HepG2 (cell line): Measurements from ENCODE around the gene SLC25A10. TPM values are rescaled to one million over a fixed set of nuclear protein-coding genes. Genes with fewer than 3 reads are reported as not detected.
"Not testable (repeated sequence)": the region's sequence is repeated elsewhere in the genome, so short reads cannot be mapped to it uniquely, and the experiment has no call there.

Experiments used
- ATAC-seq: fragments of 200-7000 bp; cut with Tn5 transposase; 3 replicates; pipeline ENCODE4 v1.9.1; 2020; ENCODE audit warnings: mild to moderate bottlenecking, moderate library complexity
- BruUV-seq: library from RNA; stranded (reverse); fragments of 400-500 nt; replicated peaks from 2 replicates; lab custom pipeline; 2021; lab: Mats Ljungman, UMichigan
- CTCF ChIA-PET: fragments of 300-600 bp; formaldehyde crosslinking; extraction: SDS; loops from one replicate; lab custom pipeline; 2021; ENCODE audit warnings: low total read pairs, inconsistent platforms, low intra/inter-chr PET ratio; lab: Yijun Ruan, JAX
- POLR2A ChIA-PET: fragments of 350-600 bp; sonication (Branson Sonifier 250); formaldehyde crosslinking; loops from one replicate; lab custom pipeline; 2020; ENCODE audit warnings: antibody characterized with exemption, inconsistent platforms; lab: Yijun Ruan, JAX
- DNase-seq: peaks from one replicate; pipeline ENCODE4 v3.0.0-alpha.2; 2015; ENCODE audit warnings: low spot score
- FAIRE-seq: peaks from 3 replicates; lab custom pipeline; 2011; peaks lifted over from hg19 to GRCh38; lab: Jason Lieb, UNC
- H2AFZ ChIP-seq: one replicate; pipeline ENCODE4 v1.6.1; 2011; ENCODE audit warnings: low read length, inconsistent platforms
- H3K27ac ChIP-seq: fragments of 300-600 bp; 3 replicates; pipeline ENCODE4 v1.8.0; 2011; ENCODE audit warnings: mixed run types, mild to moderate bottlenecking, mixed read lengths, low read length, inconsistent platforms; ENCODE audit not compliant: insufficient read depth; ENCODE audit errors: extremely low read length
- H3K27me3 ChIP-seq, 2 experiments: fragments of 200-600 bp in 1 of 2; 2 replicates in 1 of 2; 3 replicates in 1 of 2; pipeline versions ENCODE4 v1.6.0 to v1.8.0; 2011; ENCODE audit warnings: low read length in 2 of 2, mild to moderate bottlenecking in 2 of 2, moderate library complexity in 2 of 2, inconsistent platforms in 1 of 2; ENCODE audit not compliant: insufficient read depth in 2 of 2, control insufficient read depth in 1 of 2
- H3K36me3 ChIP-seq, 2 experiments: fragments of 200-600 bp in 1 of 2; replicated peaks in 1 of 2; 2 replicates in 1 of 2; 3 replicates in 1 of 2; pipeline versions ENCODE4 v1.5.1 to v1.8.0; 2011; ENCODE audit warnings: low read length in 2 of 2, inconsistent platforms in 1 of 2; ENCODE audit not compliant: insufficient read depth in 2 of 2, control insufficient read depth in 1 of 2
- H3K4me1 ChIP-seq: 2 replicates; pipeline ENCODE4 v1.5.1; 2012; ENCODE audit warnings: low read length, inconsistent platforms; ENCODE audit not compliant: insufficient read depth
- H3K4me2 ChIP-seq: 2 replicates; pipeline ENCODE4 v1.6.0; 2011; ENCODE audit warnings: low read depth, low read length, inconsistent platforms
- H3K4me3 ChIP-seq, 3 experiments: fragments of 200-600 bp in 1 of 3; sonication (generic), shearing (Covaris generic) in 1 of 3; replicated peaks in 1 of 3; 2 replicates each; pipeline ENCODE4 v1.5.1; 2011 to 2016; ENCODE audit warnings: low read length in 3 of 3, inconsistent platforms in 2 of 3, low read depth in 2 of 3, mild to moderate bottlenecking in 2 of 3, control low read depth in 1 of 3, mixed read lengths in 1 of 3; ENCODE audit not compliant: insufficient read depth in 1 of 3
- H3K79me2 ChIP-seq: one replicate; pipeline ENCODE4 v1.6.1; 2011; ENCODE audit warnings: low read length, inconsistent platforms; ENCODE audit not compliant: insufficient read depth
- H3K9ac ChIP-seq: 2 replicates; pipeline ENCODE4 v1.6.0; 2011; ENCODE audit warnings: mild to moderate bottlenecking, low read depth, low read length, inconsistent platforms; ENCODE audit not compliant: insufficient read depth
- H3K9me3 ChIP-seq: 2 replicates; pipeline ENCODE4 v1.5.1; 2012; ENCODE audit warnings: mild to moderate bottlenecking, low read length
- H4K20me1 ChIP-seq: 2 replicates; pipeline ENCODE4 v1.6.0; 2011; ENCODE audit warnings: inconsistent platforms, mild to moderate bottlenecking, low read length, moderate library complexity; ENCODE audit not compliant: insufficient read depth
- BCL3 ChIP-seq: sonication (generic); formaldehyde crosslinking; IDR thresholded peaks from 2 replicates; pipeline ENCODE4 v1.5.1; 2020; ENCODE audit warnings: mild to moderate bottlenecking, missing genetic modification reagents, moderate library complexity
- FOXA1 ChIP-seq, 2 experiments: fragments of 450-650 bp in 1 of 2; sonication (generic) in 1 of 2; formaldehyde crosslinking in 1 of 2; IDR thresholded peaks; 2 replicates each; pipeline versions ENCODE4 v1.4.0 to v1.6.1; 2016 to 2020; ENCODE audit warnings: missing genetic modification reagents in 1 of 2
- FOXA3 ChIP-seq: IDR thresholded peaks from 2 replicates; pipeline ENCODE4 v1.6.1; 2016; ENCODE audit warnings: missing genetic modification reagents, missing compliant biosample characterization
- HMGXB4 ChIP-seq, 2 experiments: sonication (generic) in 1 of 2; formaldehyde crosslinking in 1 of 2; IDR thresholded peaks; 2 replicates each; pipeline versions ENCODE4 v1.4.0 to v1.6.1; 2018 to 2020; ENCODE audit warnings: missing genetic modification reagents in 2 of 2, borderline replicate concordance in 1 of 2, low read depth in 1 of 2, mild to moderate bottlenecking in 1 of 2, missing biosample characterization in 1 of 2
- ZBTB38 ChIP-seq: sonication (generic); formaldehyde crosslinking; IDR thresholded peaks from 2 replicates; pipeline ENCODE4 v1.5.1; 2020; ENCODE audit warnings: mild to moderate bottlenecking, missing genetic modification reagents
- ZNF792 ChIP-seq: IDR thresholded peaks from 2 replicates; pipeline ENCODE4 v1.6.1; 2016
- WGBS: methylation state at CpG from one replicate; pipeline ENCODE4 v1.1.6; 2017; ENCODE audit warnings: low lambda C conversion rate; 5-methylcytosine and 5-hydroxymethylcytosine counted together
- in situ Hi-C: cut with HindIII; loops from 2 replicates; pipeline ENCODE4 v1.10.0; 2017; ENCODE audit warnings: low pct_unique_long_range_greater_than_20kb; ENCODE audit not compliant: extremely low pct_ligation_motif_present
- intact Hi-C: fragments of 100-400 bp; cut with micrococcal nuclease; formaldehyde crosslinking; loops from one replicate; pipeline ENCODE4 v1.10.0; 2022; ENCODE audit not compliant: unreplicated experiment
- polyA plus RNA-seq, 8 experiments: library from polyadenylated mRNA; depleted of rRNA in 3 of 8; stranded (reverse) in 7 of 8; unstranded in 1 of 8; fragments of >200 nt; fragmentation: Illumina TruSeq in 4 of 8; extraction: Trizol in 4 of 8; gene quantifications; 2 replicates each; pipeline versions ENCODE4 v1.2.1 to v1.2.3, GENCODE V29; 2011 to 2016; ENCODE audit warnings: low read depth in 4 of 8, missing spikeins in 1 of 8, mixed read lengths in 1 of 8; ENCODE audit not compliant: insufficient read depth in 1 of 8
- total RNA-seq, 5 experiments: library from RNA; depleted of rRNA; stranded (reverse); fragments of >200 nt; fragmentation: Illumina TruSeq; extraction: Trizol; gene quantifications; 2 replicates each; pipeline ENCODE4 v1.2.3, GENCODE V29; 2016; ENCODE audit warnings: low read depth in 1 of 5
- TF ChIP-seq, protein P1 (sequence below): sonication (generic); formaldehyde crosslinking; IDR thresholded peaks from 2 replicates; pipeline ENCODE4 v1.5.1; 2020; ENCODE audit warnings: mild to moderate bottlenecking, missing genetic modification reagents, moderate library complexity
- TF ChIP-seq, protein P2 (sequence below): sonication (generic); formaldehyde crosslinking; IDR thresholded peaks from 2 replicates; pipeline ENCODE4 v1.5.0; 2020; ENCODE audit warnings: mild to moderate bottlenecking, missing genetic modification reagents, moderate library complexity
- TF ChIP-seq, protein P3 (sequence below): sonication (generic); formaldehyde crosslinking; IDR thresholded peaks from 2 replicates; pipeline ENCODE4 v1.4.0; 2020; ENCODE audit warnings: missing genetic modification reagents

Gene SLC25A10
- total and polyA plus RNA-seq, 2 of the 13 experiments (the other 11 are each of a cell fraction or from before 2014, with no cell fraction given), result 46.5 to 140 TPM

DNA sequence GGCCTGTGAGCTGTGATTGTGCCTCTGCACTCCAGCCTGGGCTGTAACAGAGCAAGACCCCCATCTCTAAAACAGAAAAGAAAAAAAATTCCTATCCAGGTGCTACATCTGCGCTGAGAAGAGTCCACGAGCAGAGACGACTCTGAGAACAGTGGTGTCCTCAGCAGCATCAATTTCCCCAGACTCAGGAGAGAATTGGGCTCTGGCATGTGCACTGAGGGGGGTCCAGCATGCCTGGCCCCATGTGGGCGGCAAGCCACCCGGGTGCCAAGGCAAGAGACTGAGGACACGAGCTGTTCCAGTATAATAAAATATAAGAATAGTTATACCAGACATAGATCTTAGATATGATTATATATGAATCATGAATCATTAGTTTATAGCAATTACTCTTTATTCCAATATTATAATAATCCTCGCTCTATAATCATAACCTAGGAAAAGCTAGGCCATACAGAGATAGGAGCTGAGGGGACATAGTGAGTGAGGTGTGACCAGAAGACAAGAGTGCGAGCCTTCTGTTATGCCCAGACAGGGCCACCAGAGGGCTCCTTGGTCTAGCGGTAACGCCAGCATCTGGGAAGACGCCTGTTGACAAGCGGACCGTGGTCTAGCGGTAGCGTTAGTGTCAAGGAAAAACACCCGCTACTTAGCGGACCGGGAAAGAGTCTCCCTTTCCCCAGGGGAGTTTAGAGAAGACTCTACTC lies 36.4 kb upstream of the SLC25A10 start:
- peak; percentile 42 for FAIRE-seq
- intact Hi-C loops; TF ChIP-seq FOXA1 (IDR thresholded peaks at IDR 0.05): not testable (repeated sequence)
- POLR2A ChIA-PET, result interaction anchor here (1.0 to 3.8 kb wide), 4 partner anchors 9 to 37 kb away, joined by 3 to 13 read pairs (median 6); partner anchors contain the start of genes CCDC137, MRPL12, OXLD1 and SLC25A10
- TF ChIP-seq ZBTB38 (CRISPR knock-in tag) (peak; percentile 45; the same call in 1 of the 2 replicates), ZNF792 (CRISPR knock-in tag) (0 out of 2 replicates have a peak, but pooled peaks have one; percentile 33), HMGXB4 (CRISPR knock-in tag; IDR thresholded peaks at IDR 0.05; ENCODE audit: borderline replicate concordance in 1 of 2, low read depth in 1 of 2) (peak in 1 of 2 experiments; percentile 60; a peak in 1 of 4 replicates), BCL3 (CRISPR knock-in tag) (0 out of 2 replicates have a peak, but pooled peaks have one; percentile 24), FOXA3 (peak; percentile 78), FOXA1 (CRISPR knock-in tag; IDR thresholded peaks at IDR 0.05) (peak; percentile 74)
- TF ChIP-seq, protein P1, sequence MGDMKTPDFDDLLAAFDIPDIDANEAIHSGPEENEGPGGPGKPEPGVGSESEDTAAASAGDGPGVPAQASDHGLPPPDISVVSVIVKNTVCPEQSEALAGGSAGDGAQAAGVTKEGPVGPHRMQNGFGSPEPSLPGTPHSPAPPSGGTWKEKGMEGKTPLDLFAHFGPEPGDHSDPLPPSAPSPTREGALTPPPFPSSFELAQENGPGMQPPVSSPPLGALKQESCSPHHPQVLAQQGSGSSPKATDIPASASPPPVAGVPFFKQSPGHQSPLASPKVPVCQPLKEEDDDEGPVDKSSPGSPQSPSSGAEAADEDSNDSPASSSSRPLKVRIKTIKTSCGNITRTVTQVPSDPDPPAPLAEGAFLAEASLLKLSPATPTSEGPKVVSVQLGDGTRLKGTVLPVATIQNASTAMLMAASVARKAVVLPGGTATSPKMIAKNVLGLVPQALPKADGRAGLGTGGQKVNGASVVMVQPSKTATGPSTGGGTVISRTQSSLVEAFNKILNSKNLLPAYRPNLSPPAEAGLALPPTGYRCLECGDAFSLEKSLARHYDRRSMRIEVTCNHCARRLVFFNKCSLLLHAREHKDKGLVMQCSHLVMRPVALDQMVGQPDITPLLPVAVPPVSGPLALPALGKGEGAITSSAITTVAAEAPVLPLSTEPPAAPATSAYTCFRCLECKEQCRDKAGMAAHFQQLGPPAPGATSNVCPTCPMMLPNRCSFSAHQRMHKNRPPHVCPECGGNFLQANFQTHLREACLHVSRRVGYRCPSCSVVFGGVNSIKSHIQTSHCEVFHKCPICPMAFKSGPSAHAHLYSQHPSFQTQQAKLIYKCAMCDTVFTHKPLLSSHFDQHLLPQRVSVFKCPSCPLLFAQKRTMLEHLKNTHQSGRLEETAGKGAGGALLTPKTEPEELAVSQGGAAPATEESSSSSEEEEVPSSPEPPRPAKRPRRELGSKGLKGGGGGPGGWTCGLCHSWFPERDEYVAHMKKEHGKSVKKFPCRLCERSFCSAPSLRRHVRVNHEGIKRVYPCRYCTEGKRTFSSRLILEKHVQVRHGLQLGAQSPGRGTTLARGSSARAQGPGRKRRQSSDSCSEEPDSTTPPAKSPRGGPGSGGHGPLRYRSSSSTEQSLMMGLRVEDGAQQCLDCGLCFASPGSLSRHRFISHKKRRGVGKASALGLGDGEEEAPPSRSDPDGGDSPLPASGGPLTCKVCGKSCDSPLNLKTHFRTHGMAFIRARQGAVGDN, result 0 out of 2 replicates have a peak, but pooled peaks have one; percentile 8
- TF ChIP-seq, protein P2, sequence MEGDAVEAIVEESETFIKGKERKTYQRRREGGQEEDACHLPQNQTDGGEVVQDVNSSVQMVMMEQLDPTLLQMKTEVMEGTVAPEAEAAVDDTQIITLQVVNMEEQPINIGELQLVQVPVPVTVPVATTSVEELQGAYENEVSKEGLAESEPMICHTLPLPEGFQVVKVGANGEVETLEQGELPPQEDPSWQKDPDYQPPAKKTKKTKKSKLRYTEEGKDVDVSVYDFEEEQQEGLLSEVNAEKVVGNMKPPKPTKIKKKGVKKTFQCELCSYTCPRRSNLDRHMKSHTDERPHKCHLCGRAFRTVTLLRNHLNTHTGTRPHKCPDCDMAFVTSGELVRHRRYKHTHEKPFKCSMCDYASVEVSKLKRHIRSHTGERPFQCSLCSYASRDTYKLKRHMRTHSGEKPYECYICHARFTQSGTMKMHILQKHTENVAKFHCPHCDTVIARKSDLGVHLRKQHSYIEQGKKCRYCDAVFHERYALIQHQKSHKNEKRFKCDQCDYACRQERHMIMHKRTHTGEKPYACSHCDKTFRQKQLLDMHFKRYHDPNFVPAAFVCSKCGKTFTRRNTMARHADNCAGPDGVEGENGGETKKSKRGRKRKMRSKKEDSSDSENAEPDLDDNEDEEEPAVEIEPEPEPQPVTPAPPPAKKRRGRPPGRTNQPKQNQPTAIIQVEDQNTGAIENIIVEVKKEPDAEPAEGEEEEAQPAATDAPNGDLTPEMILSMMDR (CRISPR knock-in tag), result peak; percentile 76
- TF ChIP-seq, protein P3, sequence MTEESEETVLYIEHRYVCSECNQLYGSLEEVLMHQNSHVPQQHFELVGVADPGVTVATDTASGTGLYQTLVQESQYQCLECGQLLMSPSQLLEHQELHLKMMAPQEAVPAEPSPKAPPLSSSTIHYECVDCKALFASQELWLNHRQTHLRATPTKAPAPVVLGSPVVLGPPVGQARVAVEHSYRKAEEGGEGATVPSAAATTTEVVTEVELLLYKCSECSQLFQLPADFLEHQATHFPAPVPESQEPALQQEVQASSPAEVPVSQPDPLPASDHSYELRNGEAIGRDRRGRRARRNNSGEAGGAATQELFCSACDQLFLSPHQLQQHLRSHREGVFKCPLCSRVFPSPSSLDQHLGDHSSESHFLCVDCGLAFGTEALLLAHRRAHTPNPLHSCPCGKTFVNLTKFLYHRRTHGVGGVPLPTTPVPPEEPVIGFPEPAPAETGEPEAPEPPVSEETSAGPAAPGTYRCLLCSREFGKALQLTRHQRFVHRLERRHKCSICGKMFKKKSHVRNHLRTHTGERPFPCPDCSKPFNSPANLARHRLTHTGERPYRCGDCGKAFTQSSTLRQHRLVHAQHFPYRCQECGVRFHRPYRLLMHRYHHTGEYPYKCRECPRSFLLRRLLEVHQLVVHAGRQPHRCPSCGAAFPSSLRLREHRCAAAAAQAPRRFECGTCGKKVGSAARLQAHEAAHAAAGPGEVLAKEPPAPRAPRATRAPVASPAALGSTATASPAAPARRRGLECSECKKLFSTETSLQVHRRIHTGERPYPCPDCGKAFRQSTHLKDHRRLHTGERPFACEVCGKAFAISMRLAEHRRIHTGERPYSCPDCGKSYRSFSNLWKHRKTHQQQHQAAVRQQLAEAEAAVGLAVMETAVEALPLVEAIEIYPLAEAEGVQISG (CRISPR knock-in tag), result peak; percentile 41; the same call in 1 of the 2 replicates

More for the DNA sequence above, 36.4 kb upstream of the SLC25A10 start:
- ATAC-seq, result peak; percentile 14; the same call in 1 of the 3 replicates
- H3K4me2 ChIP-seq, H2AFZ ChIP-seq, DNase-seq, in situ Hi-C loops, H3K9me3 ChIP-seq, H3K27ac ChIP-seq, H3K9ac ChIP-seq, H3K4me3 ChIP-seq, H3K79me2 ChIP-seq, BruUV-seq, H4K20me1 ChIP-seq, H3K27me3 ChIP-seq, CTCF ChIA-PET: not testable (repeated sequence)
- Histone ChIP-seq H3K36me3 (peaks cover 24 to 32% of the 10 kb centered on the region in 2 experiments; a peak in 4 of 5 replicates), H3K4me1 (peaks cover 21% of the 10 kb centered on the region)
- 38% methylated on average over 18 of the region's 18 CpGs for WGBS
